PC-9 (cell line): ENCODE results near the gene RPEL1.
A peak's percentile ranks its signal among the peaks of the same experiment; 100 is the strongest.

ENCODE experiments used
- EZH2 ChIP-seq: fragments of 200-600 bp; sonication (generic); IDR thresholded peaks from 2 replicates; pipeline ENCODE4 v1.8.0; 2017; ENCODE audit warnings: antibody characterized with exemption, low read depth
- TF ChIP-seq, protein P1 (sequence below): fragments of 200-600 bp; sonication (generic); conservative IDR thresholded peaks from 2 replicates; pipeline ENCODE4 v1.6.1; 2017; ENCODE audit warnings: mixed run types, antibody characterized with exemption, mild to moderate bottlenecking, moderate library complexity

DNA sequence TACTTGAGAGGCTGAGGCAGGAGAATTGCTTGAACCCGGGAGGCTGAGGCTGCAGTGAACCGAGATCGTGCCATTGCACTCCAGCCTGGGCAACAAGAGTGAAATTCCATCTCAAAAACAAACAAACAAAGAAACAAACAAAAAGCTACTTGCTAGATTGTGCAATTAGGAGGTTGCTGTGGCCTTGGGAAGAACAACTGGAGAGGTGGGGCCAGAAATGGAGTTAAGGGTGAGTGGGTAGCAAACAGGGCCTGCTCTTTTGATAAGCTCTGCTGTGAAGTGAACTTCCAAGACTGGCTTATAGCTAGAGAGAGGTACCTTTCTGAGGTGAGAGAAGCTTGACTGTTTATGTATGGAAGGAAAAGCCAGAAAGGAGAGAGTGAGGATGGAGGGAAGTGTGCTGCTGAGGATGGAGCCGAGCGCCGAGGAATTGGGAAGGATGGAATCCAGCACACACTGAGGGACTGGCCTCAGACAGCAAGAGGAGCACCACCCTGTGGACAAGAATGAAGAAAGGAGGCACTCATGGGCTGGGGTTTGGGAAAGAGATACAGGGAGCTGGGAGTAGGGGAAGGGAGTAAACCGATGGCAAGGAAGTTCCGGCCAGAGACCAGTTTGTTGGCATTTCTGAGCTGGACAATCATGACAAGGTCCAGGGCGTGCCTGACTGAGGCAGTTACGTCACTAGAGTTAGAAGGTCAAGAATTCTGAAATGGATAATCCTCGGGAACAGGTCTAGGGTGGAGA lies 7.0 kb upstream of the RPEL1 start:
- TF ChIP-seq, protein P1, sequence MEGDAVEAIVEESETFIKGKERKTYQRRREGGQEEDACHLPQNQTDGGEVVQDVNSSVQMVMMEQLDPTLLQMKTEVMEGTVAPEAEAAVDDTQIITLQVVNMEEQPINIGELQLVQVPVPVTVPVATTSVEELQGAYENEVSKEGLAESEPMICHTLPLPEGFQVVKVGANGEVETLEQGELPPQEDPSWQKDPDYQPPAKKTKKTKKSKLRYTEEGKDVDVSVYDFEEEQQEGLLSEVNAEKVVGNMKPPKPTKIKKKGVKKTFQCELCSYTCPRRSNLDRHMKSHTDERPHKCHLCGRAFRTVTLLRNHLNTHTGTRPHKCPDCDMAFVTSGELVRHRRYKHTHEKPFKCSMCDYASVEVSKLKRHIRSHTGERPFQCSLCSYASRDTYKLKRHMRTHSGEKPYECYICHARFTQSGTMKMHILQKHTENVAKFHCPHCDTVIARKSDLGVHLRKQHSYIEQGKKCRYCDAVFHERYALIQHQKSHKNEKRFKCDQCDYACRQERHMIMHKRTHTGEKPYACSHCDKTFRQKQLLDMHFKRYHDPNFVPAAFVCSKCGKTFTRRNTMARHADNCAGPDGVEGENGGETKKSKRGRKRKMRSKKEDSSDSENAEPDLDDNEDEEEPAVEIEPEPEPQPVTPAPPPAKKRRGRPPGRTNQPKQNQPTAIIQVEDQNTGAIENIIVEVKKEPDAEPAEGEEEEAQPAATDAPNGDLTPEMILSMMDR = peak; percentile 57; the same call in 1 of the 2 replicates
- TF ChIP-seq EZH2 = no peak
